HEK293 (cell line): Measurements from ENCODE around the gene INTS2.
A peak's percentile ranks its signal among the peaks of the same experiment; 100 is the strongest.

Experiments used
- BCL11A ChIP-seq: fragments of 450-650 bp; formaldehyde crosslinking; IDR thresholded peaks from 2 replicates; pipeline ENCODE4 v1.5.1; 2016; ENCODE audit warnings: low read depth, missing biosample characterization, missing genetic modification characterization
- BCL11B ChIP-seq: fragments of 450-650 bp; formaldehyde crosslinking; IDR thresholded peaks from 2 replicates; pipeline ENCODE4 v1.5.1; 2016; ENCODE audit warnings: low read depth, missing biosample characterization, missing genetic modification characterization
- BCL6B ChIP-seq: fragments of 450-650 bp; formaldehyde crosslinking; IDR thresholded peaks from 2 replicates; pipeline ENCODE4 v1.5.1; 2017; ENCODE audit warnings: missing biosample characterization, missing genetic modification characterization
- GLIS1 ChIP-seq: fragments of 450-650 bp; formaldehyde crosslinking; IDR thresholded peaks from 2 replicates; pipeline ENCODE4 v1.5.1; 2016; ENCODE audit warnings: missing biosample characterization, missing genetic modification characterization
- GLIS2 ChIP-seq: fragments of 450-650 bp; formaldehyde crosslinking; IDR thresholded peaks from 2 replicates; pipeline ENCODE4 v1.5.1; 2016; ENCODE audit warnings: missing biosample characterization, missing genetic modification characterization
- KLF17 ChIP-seq: fragments of 450-650 bp; formaldehyde crosslinking; IDR thresholded peaks from 2 replicates; pipeline ENCODE4 v1.5.1; 2016; ENCODE audit warnings: missing biosample characterization, missing genetic modification characterization
- REPIN1 ChIP-seq: fragments of 450-650 bp; formaldehyde crosslinking; IDR thresholded peaks from 2 replicates; pipeline ENCODE4 v1.5.1; 2017; ENCODE audit warnings: missing biosample characterization, missing genetic modification characterization, low read depth
- SP7 ChIP-seq: fragments of 450-650 bp; formaldehyde crosslinking; IDR thresholded peaks from 2 replicates; pipeline ENCODE4 v1.5.1; 2016; ENCODE audit warnings: missing biosample characterization, missing genetic modification characterization
- WT1 ChIP-seq: fragments of 450-650 bp; formaldehyde crosslinking; IDR thresholded peaks from 2 replicates; pipeline ENCODE4 v1.5.1; 2016; ENCODE audit warnings: missing biosample characterization, missing genetic modification characterization
- ZBTB6 ChIP-seq: fragments of 450-650 bp; formaldehyde crosslinking; IDR thresholded peaks from 2 replicates; pipeline ENCODE4 v1.5.1; 2017; ENCODE audit warnings: missing biosample characterization, missing genetic modification characterization
- ZIC2 ChIP-seq: fragments of 450-650 bp; formaldehyde crosslinking; IDR thresholded peaks from 2 replicates; pipeline ENCODE4 v1.5.1; 2016; ENCODE audit warnings: missing biosample characterization, missing genetic modification characterization
- ZNF10 ChIP-seq: fragments of 450-650 bp; formaldehyde crosslinking; IDR thresholded peaks from 2 replicates; pipeline ENCODE4 v1.5.1; 2017; ENCODE audit warnings: missing biosample characterization, missing genetic modification characterization
- ZNF148 ChIP-seq: fragments of 450-650 bp; formaldehyde crosslinking; IDR thresholded peaks from 2 replicates; pipeline ENCODE4 v1.5.0; 2017; ENCODE audit warnings: missing biosample characterization, missing genetic modification characterization, borderline replicate concordance
- ZNF157 ChIP-seq: fragments of 450-650 bp; formaldehyde crosslinking; IDR thresholded peaks from 2 replicates; pipeline ENCODE4 v1.5.1; 2016; ENCODE audit warnings: missing biosample characterization, missing genetic modification characterization
- ZNF169 ChIP-seq: fragments of 450-650 bp; formaldehyde crosslinking; IDR thresholded peaks from 2 replicates; pipeline ENCODE4 v1.5.1; 2016; ENCODE audit warnings: missing biosample characterization, missing genetic modification characterization
- ZNF18 ChIP-seq: fragments of 450-650 bp; formaldehyde crosslinking; IDR thresholded peaks from 2 replicates; pipeline ENCODE4 v1.5.1; 2016; ENCODE audit warnings: missing biosample characterization, missing genetic modification characterization
- ZNF184 ChIP-seq: fragments of 450-650 bp; IDR thresholded peaks from 2 replicates; pipeline ENCODE4 v1.5.1; 2018; ENCODE audit warnings: missing biosample characterization, mild to moderate bottlenecking, missing genetic modification characterization
- ZNF19 ChIP-seq: fragments of 450-650 bp; formaldehyde crosslinking; IDR thresholded peaks from 2 replicates; pipeline ENCODE4; 2016; ENCODE audit warnings: missing biosample characterization, missing genetic modification characterization, low read depth
- ZNF214 ChIP-seq: fragments of 450-650 bp; formaldehyde crosslinking; IDR thresholded peaks from 2 replicates; pipeline ENCODE4 v1.5.1; 2017; ENCODE audit warnings: missing biosample characterization, mild to moderate bottlenecking, missing genetic modification characterization, borderline replicate concordance
- ZNF223 ChIP-seq: fragments of 450-650 bp; formaldehyde crosslinking; IDR thresholded peaks from 2 replicates; pipeline ENCODE4 v1.5.1; 2016; ENCODE audit warnings: missing biosample characterization, missing genetic modification characterization
- ZNF23 ChIP-seq: fragments of 450-650 bp; formaldehyde crosslinking; IDR thresholded peaks from 2 replicates; pipeline ENCODE4 v1.5.1; 2016; ENCODE audit warnings: missing biosample characterization, missing genetic modification characterization, borderline replicate concordance
- ZNF341 ChIP-seq: fragments of 450-650 bp; formaldehyde crosslinking; IDR thresholded peaks from 2 replicates; pipeline ENCODE4; 2016; ENCODE audit warnings: low read depth, missing biosample characterization, missing genetic modification characterization
- ZNF350 ChIP-seq: fragments of 450-650 bp; formaldehyde crosslinking; IDR thresholded peaks from 2 replicates; pipeline ENCODE4 v1.5.0; 2017; ENCODE audit warnings: missing biosample characterization, mild to moderate bottlenecking, missing genetic modification characterization
- ZNF521 ChIP-seq: fragments of 450-650 bp; formaldehyde crosslinking; IDR thresholded peaks from 2 replicates; pipeline ENCODE4 v1.5.1; 2017; ENCODE audit warnings: missing biosample characterization, mild to moderate bottlenecking, missing genetic modification characterization
- ZNF548 ChIP-seq: fragments of 450-650 bp; formaldehyde crosslinking; IDR thresholded peaks from 2 replicates; pipeline ENCODE4 v1.5.1; 2016; ENCODE audit warnings: missing biosample characterization, missing genetic modification characterization
- ZNF600 ChIP-seq: fragments of 450-650 bp; formaldehyde crosslinking; IDR thresholded peaks from 2 replicates; pipeline ENCODE4 v1.5.1; 2016; ENCODE audit warnings: missing biosample characterization, missing genetic modification characterization
- ZNF629 ChIP-seq: fragments of 450-650 bp; formaldehyde crosslinking; IDR thresholded peaks from 2 replicates; pipeline ENCODE4 v1.5.1; 2017; ENCODE audit warnings: missing biosample characterization, missing genetic modification characterization
- ZNF658 ChIP-seq: fragments of 450-650 bp; formaldehyde crosslinking; IDR thresholded peaks from 2 replicates; pipeline ENCODE4; 2016; ENCODE audit warnings: missing biosample characterization, missing genetic modification characterization
- ZNF692 ChIP-seq: fragments of 450-650 bp; formaldehyde crosslinking; IDR thresholded peaks from 2 replicates; pipeline ENCODE4 v1.5.1; 2016; ENCODE audit warnings: missing biosample characterization, missing genetic modification characterization

INTS2 gene

GRCh38 chr17:61927208-61928100, at the start of gene INTS2 (continued):
- TF ChIP-seq ZNF148 (tag by site-specific recombination) (0 out of 2 replicates have a peak, but pooled peaks have one; percentile 31), WT1 (tag by site-specific recombination) (peak; percentile 61; the same call in 1 of the 2 replicates), ZNF600 (tag by site-specific recombination) (peak; percentile 95), REPIN1 (tag by site-specific recombination) (peak; percentile 96), ZNF223 (tag by site-specific recombination) (no peak), ZNF350 (tag by site-specific recombination) (no peak), ZNF169 (tag by site-specific recombination) (no peak), ZNF184 (tag by site-specific recombination) (0 out of 2 replicates have a peak, but pooled peaks have one; percentile 21), KLF17 (tag by site-specific recombination) (peak; percentile 94), BCL11A (tag by site-specific recombination) (no peak), ZIC2 (tag by site-specific recombination) (no peak), ZNF23 (tag by site-specific recombination) (no peak), SP7 (peak; percentile 92), BCL11B (tag by site-specific recombination) (peak; percentile 40; the same call in 1 of the 2 replicates), ZNF10 (peak; percentile 71; the same call in 1 of the 2 replicates), ZNF629 (tag by site-specific recombination) (peak; percentile 78), ZNF341 (tag by site-specific recombination) (peak; percentile 53; the same call in 1 of the 2 replicates), ZNF658 (tag by site-specific recombination) (no peak), ZNF18 (tag by site-specific recombination) (0 out of 2 replicates have a peak, but pooled peaks have one; percentile 38), ZBTB6 (no peak), GLIS2 (tag by site-specific recombination) (no peak), ZNF214 (tag by site-specific recombination) (no peak), ZNF692 (tag by site-specific recombination) (peak; percentile 78; the same call in 1 of the 2 replicates), ZNF157 (tag by site-specific recombination) (no peak), ZNF19 (no peak), BCL6B (tag by site-specific recombination) (no peak), GLIS1 (tag by site-specific recombination) (no peak), ZNF521 (tag by site-specific recombination) (no peak), ZNF548 (tag by site-specific recombination) (peak; percentile 46; the same call in 1 of the 2 replicates)
